Transverse colon (tissue), 4 donors: ENCODE results near the gene LZTFL1.
A peak's percentile ranks its signal among the peaks of the same experiment; 100 is the strongest.

Experiments used
- CTCF ChIP-seq, 5 experiments: fragments of 200-600 bp in 3 of 5; fragments of 450-650 bp in 2 of 5; sonication (generic) in 3 of 5; IDR thresholded peaks; 1 replicate in 2 of 5; 2 replicates in 3 of 5; pipeline ENCODE4 v1.5.1; 2016 to 2017; ENCODE audit warnings: antibody characterized with exemption in 5 of 5, inconsistent platforms in 3 of 5, mild to moderate bottlenecking in 2 of 5, moderate library complexity in 1 of 5
- EP300 ChIP-seq: sonication (generic); formaldehyde crosslinking; IDR thresholded peaks from one replicate; pipeline ENCODE4 v1.6.1; 2017; ENCODE audit warnings: antibody characterized with exemption, low read depth
- POLR2A ChIP-seq: fragments of 450-650 bp; IDR thresholded peaks from one replicate; pipeline ENCODE4 v1.6.1; 2016; ENCODE audit warnings: antibody characterized with exemption, mild to moderate bottlenecking, moderate library complexity
- POLR2AphosphoS5 ChIP-seq, 3 donors: sonication (generic); formaldehyde crosslinking; IDR thresholded peaks; one replicate each; pipeline ENCODE4 v1.6.1; 2016; ENCODE audit warnings: antibody characterized with exemption in 3 of 3

- TF ChIP-seq POLR2AphosphoS5 (IDR thresholded peaks at IDR 0.05) (peak in 1 of 3 donors; percentile 52), CTCF (IDR thresholded peaks at IDR 0.05) (no peak), POLR2A (peak; percentile 28), EP300 (no peak)
These were observed at the start of gene LZTFL1 for GRCh38 chr3:45841757-45842491.
